Gastrocnemius medialis (tissue), 4 donors: ENCODE results near the gene SDK2.

ENCODE experiments used
- CTCF ChIP-seq, 5 experiments: fragments of 450-650 bp in 3 of 5; fragments of 200-600 bp in 2 of 5; sonication (generic) in 2 of 5; IDR thresholded peaks in 4 of 5; conservative IDR thresholded peaks in 1 of 5; 1 replicate in 4 of 5; 2 replicates in 1 of 5; pipeline ENCODE4 v1.5.1; 2016 to 2019; ENCODE audit warnings: antibody characterized with exemption in 5 of 5, mild to moderate bottlenecking in 3 of 5, moderate library complexity in 3 of 5
- POLR2A ChIP-seq, 2 donors: fragments of 450-650 bp; IDR thresholded peaks; one replicate each; pipeline ENCODE4 v1.6.1; 2017; ENCODE audit warnings: antibody characterized with exemption in 2 of 2, mild to moderate bottlenecking in 2 of 2, moderate library complexity in 2 of 2

GRCh38 chr17:73514146-73514863 lies 129.9 kb downstream of the SDK2 start:
- TF ChIP-seq CTCF (IDR thresholded peaks at IDR 0.05 in 4 of 5, conservative IDR thresholded peaks at IDR 0.05 in 1 of 5) (no peak), POLR2A (IDR thresholded peaks at IDR 0.05) (no peak)
